ENCODE measurements around the gene RPS6KA4. TPM values are rescaled to one million over a fixed set of nuclear protein-coding genes. Genes with fewer than 3 reads are reported as not detected.

RPS6KA4 gene
- total RNA-seq, 4 donors from 2014 or later, result 19.1 to 36.1 (median 26.0) TPM

DNA sequence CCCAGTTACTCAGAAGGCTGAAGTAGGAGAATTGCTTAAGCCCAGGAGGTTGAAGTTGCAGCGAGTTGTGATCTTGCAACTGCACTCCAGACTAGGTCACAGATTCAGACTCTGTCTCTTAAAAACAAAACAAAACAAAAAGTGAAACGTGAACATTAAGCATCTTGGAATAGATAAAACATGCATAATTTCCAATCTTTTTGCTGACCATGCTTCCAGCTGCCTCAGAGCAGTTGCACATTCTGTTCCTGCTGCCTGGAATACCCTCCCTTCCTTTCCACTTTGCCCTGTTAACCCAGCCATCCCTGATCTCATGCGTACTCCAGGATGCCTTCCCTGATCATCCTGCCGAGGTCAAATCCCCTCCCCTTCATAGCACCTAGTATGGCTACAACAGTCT, 19.7 kb upstream of the RPS6KA4 start:
- DNase-seq (ENCODE audit: extremely low spot score), result no peak
- Histone ChIP-seq H3K36me3 (no peaks in the 10 kb centered on the region), H3K4me3 (no peak overlapping the region), H3K4me1 (peaks cover 7 to 33% (median 26%) of the 10 kb centered on the region in 4 donors), H3K27me3 (no peaks in the 10 kb centered on the region), H3K9me3 (no peaks in the 10 kb centered on the region), H3K27ac (replicated peaks in 1 of 4) (no peak overlapping the region)
- intact Hi-C loops (cut with DNase I), result no loop called here
- TF ChIP-seq EP300 (IDR thresholded peaks at IDR 0.05), result no peak
- TF ChIP-seq POLR2A (IDR thresholded peaks at IDR 0.05; ENCODE audit: low read depth), result no peak
- 73% methylated on average over 4 of the region's 4 CpGs for WGBS

DNA sequence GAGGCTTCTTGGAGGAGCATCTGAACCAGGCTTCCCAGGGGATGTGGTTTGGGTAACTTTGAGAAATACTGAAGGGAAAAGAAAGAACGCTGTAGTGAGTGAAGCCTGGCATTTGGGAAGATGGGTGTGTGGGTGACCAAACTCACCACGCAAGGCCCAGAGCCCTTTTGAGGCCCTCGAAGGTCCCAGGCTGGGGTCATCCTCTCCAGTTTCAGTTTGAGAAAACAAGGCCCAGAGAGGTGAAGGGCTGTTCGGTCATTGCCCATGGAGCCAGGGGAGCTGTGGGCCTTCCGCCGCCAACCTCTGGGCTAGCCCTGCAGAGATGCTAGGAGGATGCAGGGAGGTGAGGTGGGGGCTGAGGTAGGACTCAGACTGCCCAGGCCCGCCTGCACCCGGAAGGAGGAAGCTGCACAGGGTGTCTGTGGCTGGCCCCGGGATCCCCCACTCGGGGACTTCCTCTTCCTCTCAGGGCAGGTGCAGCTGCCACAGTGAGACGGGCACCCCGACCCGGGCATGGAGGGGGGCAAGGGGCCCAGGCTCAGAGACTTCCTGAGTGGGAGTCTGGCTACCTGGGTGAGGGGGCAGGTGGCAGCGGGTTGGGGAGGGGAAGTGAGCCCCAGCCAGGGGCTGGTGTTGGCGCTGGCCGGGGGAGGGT, 19.1 kb upstream of the RPS6KA4 start, which contains the start of gene CCDC88B:
CCDC88B (plus strand) TSS at position 451 of the 655 bp plus-strand sequence; CDS start at position 514, 63 bp downstream.
- DNase-seq (ENCODE audit: extremely low spot score), result no peak
- H3K36me3 ChIP-seq, result no peaks in the 10 kb centered on the region
- WGBS, result 64% methylated on average over 13 of the region's 16 CpGs
- H3K4me3 ChIP-seq, result peak within 1 kb of the TSS; percentile 32 to 47 (median 35)
- H3K9me3 ChIP-seq, result no peaks in the 10 kb centered on the region
- H3K27me3 ChIP-seq, result no peaks in the 10 kb centered on the region
- TF ChIP-seq POLR2A (IDR thresholded peaks at IDR 0.05; ENCODE audit: low read depth), result no peak
- peaks cover 7 to 33% (median 26%) of the 10 kb centered on the region in 4 donors for H3K4me1 ChIP-seq
- no peak within 1 kb of the TSS for H3K27ac ChIP-seq (replicated peaks in 1 of 4)
- intact Hi-C loops (cut with DNase I), result no loop called here

DNA sequence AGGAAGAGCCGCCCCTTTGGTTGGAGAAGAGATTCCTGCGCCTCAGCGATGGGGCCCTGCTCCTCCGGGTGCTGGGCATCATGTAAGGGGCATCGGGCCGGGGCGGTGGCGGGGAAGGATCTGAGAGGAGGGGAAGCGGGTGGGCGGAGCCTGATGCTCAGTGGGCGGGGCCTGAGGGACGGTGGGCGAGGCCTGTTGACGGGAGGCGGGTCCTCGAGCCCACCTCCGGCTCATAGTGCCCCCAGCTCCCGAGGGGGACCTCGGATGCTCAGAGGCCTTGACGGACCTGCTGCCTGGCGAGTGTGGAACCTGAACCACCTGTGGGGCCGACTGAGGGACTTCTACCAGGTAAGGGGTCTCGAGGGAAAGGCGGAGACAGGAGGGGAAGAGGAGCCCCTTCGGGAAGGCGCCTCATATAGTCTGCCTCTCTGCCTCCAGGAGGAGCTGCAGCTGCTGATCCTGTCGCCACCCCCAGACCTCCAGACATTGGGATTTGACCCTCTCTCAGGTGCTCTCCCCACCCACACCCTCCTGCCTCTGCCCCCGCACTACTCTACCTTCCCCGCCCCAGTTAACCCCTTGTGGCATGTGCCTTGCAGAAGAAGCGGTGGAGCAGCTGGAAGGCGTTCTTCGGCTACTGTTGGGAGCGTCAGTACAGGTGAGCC, 18.2 kb upstream of the RPS6KA4 start:
- Histone ChIP-seq H3K4me3 (peak overlapping the region; percentile 32 to 47 (median 35)), H3K9me3 (no peaks in the 10 kb centered on the region), H3K36me3 (no peaks in the 10 kb centered on the region), H3K27ac (replicated peaks in 1 of 4) (no peak overlapping the region), H3K27me3 (no peaks in the 10 kb centered on the region), H3K4me1 (peaks cover 7 to 33% (median 26%) of the 10 kb centered on the region in 4 donors)
- intact Hi-C loops (cut with DNase I), result no loop called here
- TF ChIP-seq POLR2AphosphoS5 (IDR thresholded peaks at IDR 0.05), result no peak
- TF ChIP-seq POLR2A (IDR thresholded peaks at IDR 0.05; ENCODE audit: low read depth), result no peak
- TF ChIP-seq, protein P1, sequence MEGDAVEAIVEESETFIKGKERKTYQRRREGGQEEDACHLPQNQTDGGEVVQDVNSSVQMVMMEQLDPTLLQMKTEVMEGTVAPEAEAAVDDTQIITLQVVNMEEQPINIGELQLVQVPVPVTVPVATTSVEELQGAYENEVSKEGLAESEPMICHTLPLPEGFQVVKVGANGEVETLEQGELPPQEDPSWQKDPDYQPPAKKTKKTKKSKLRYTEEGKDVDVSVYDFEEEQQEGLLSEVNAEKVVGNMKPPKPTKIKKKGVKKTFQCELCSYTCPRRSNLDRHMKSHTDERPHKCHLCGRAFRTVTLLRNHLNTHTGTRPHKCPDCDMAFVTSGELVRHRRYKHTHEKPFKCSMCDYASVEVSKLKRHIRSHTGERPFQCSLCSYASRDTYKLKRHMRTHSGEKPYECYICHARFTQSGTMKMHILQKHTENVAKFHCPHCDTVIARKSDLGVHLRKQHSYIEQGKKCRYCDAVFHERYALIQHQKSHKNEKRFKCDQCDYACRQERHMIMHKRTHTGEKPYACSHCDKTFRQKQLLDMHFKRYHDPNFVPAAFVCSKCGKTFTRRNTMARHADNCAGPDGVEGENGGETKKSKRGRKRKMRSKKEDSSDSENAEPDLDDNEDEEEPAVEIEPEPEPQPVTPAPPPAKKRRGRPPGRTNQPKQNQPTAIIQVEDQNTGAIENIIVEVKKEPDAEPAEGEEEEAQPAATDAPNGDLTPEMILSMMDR (IDR thresholded peaks at IDR 0.05), result no peak
- TF ChIP-seq EP300 (IDR thresholded peaks at IDR 0.05), result no peak
- WGBS, result 30% methylated on average over 33 of the region's 33 CpGs
- no peak for DNase-seq (ENCODE audit: extremely low spot score)

DNA sequence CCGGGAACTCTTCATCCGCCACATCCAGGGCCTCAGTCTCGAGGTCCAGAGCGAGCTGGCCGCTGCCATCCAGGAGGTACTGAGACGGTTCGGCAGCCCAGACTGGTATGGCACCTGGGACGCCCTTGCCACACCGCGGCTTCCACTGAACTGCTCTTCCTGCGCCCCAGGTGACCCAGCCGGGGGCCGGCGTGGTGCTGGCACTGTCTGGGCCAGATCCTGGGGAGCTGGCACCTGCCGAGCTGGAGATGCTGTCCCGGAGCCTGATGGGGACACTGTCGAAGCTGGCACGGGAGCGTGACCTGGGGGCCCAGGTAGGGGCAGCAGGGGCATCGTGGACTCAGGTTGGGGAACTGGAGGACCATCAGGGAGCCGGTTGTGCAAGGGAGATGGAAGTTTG, 17.5 kb upstream of the RPS6KA4 start:
- TF ChIP-seq POLR2AphosphoS5 (IDR thresholded peaks at IDR 0.05), result no peak
- TF ChIP-seq, protein P1 (IDR thresholded peaks at IDR 0.05), result no peak
- TF ChIP-seq POLR2A (IDR thresholded peaks at IDR 0.05; ENCODE audit: low read depth), result no peak
- TF ChIP-seq EP300 (IDR thresholded peaks at IDR 0.05), result no peak
- Histone ChIP-seq H3K27me3 (no peaks in the 10 kb centered on the region), H3K36me3 (no peaks in the 10 kb centered on the region), H3K9me3 (no peaks in the 10 kb centered on the region), H3K4me3 (no peak overlapping the region), H3K4me1 (peaks cover 7 to 33% (median 26%) of the 10 kb centered on the region in 4 donors), H3K27ac (replicated peaks in 1 of 4) (no peak overlapping the region)
- DNase-seq (ENCODE audit: extremely low spot score), result no peak
- intact Hi-C loops (cut with DNase I), result no loop called here
- WGBS, result 88% methylated on average over 3 of the region's 21 CpGs

DNA sequence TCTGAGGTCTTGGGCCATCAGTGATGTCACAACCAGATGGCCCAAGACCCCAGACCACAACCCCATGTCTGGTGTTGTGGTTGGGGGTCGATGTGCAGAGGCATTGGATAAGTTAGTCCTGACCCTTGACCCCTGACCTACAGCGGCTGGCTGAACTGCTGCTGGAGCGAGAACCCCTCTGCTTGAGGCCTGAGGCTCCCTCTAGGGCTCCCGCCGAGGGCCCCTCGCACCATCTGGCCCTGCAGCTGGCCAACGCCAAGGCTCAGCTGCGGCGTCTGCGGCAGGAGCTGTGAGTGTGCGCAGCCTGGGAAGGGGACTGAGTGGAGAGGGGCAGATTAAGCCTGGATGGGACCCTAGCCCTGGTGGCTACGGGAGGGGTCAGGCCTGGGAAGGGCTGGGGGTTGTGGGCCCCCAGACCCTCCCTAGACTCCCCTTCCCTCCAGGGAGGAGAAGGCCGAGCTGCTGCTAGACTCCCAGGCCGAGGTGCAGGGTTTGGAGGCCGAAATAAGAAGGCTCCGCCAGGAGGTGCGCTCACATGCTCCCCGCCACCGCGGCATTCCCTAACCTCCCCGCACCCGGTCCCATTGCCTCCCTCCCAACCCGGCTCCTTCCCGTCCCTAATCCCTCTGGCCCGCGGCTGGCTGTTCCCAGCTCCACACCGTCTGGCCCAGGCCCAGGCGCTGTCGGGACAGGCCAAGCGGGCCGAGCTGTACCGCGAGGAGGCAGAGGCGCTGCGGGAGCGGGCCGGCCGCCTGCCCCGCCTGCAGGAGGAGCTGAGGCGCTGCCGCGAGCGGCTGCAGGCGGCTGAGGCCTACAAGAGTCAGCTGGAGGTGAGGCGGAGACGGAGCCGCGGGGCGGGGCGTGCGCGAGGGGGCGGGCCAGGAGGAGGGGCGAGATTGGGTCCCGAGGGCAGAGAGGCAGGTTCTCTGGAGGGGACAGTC, 16.8 kb upstream of the RPS6KA4 start:
- Histone ChIP-seq H3K27me3 (no peaks in the 10 kb centered on the region), H3K36me3 (no peaks in the 10 kb centered on the region), H3K4me3 (peak overlapping the region; percentile 43 to 54 (median 50)), H3K4me1 (peaks cover 7 to 33% (median 26%) of the 10 kb centered on the region in 4 donors), H3K27ac (replicated peaks in 1 of 4) (peak overlapping the region; percentile 74 to 88 (median 82)), H3K9me3 (no peaks in the 10 kb centered on the region)
- 22% methylated on average over 36 of the region's 55 CpGs for WGBS
- TF ChIP-seq, protein P1 (IDR thresholded peaks at IDR 0.05), result peak; percentile 39 to 65 (median 64)
- TF ChIP-seq EP300 (IDR thresholded peaks at IDR 0.05), result no peak
- peak; percentile 79 to 83 for TF ChIP-seq POLR2AphosphoS5 (IDR thresholded peaks at IDR 0.05)
- intact Hi-C loops (cut with DNase I), result no loop called here
- peak; percentile 97 for DNase-seq (ENCODE audit: extremely low spot score)

All from esophagus muscularis mucosa (tissue), 4 donors.